GM12878 (cell line): Measurements from ENCODE around the gene ABR. TPM values are rescaled to one million over a fixed set of nuclear protein-coding genes. Genes with fewer than 3 reads are reported as not detected.

Source experiments
- ATAC-seq: fragments of 200-7000 bp; cut with Tn5 transposase; 3 replicates; pipeline ENCODE4 v1.9.1; 2020; ENCODE audit warnings: mild to moderate bottlenecking, moderate library complexity
- BruUV-seq: library from RNA; stranded (reverse); fragments of 400-500 nt; replicated peaks from 2 replicates; lab custom pipeline; 2021; lab: Mats Ljungman, UMichigan
- CTCF ChIA-PET: fragments of 300-600 bp; sonication (Branson Sonifier 250); formaldehyde crosslinking; extraction: SDS; loops from one replicate; lab custom pipeline; 2021; ENCODE audit warnings: inconsistent platforms; lab: Yijun Ruan, JAX
- POLR2A ChIA-PET: fragments of 350-600 bp; formaldehyde crosslinking; extraction: SDS; loops from one replicate; lab custom pipeline; 2021; ENCODE audit warnings: inconsistent platforms; lab: Charles Lee
- RAD21 ChIA-PET: fragments of 300-600 bp; sonication (Branson Sonifier 250); formaldehyde crosslinking; loops from one replicate; lab custom pipeline; 2023; ENCODE audit warnings: antibody characterized with exemption; ENCODE audit not compliant: unreplicated experiment; lab: Charles Lee
- SMC1A ChIA-PET: fragments of 300-600 bp; sonication (Branson Sonifier 250); formaldehyde crosslinking; loops from one replicate; lab custom pipeline; 2023; ENCODE audit not compliant: unreplicated experiment, uncharacterized antibody; lab: Charles Lee
- DNase-seq: peaks from one replicate; pipeline ENCODE4 v3.0.0-alpha.2; 2011; ENCODE audit warnings: low read depth, low spot score
- FAIRE-seq: peaks from 3 replicates; lab custom pipeline; 2011; peaks lifted over from hg19 to GRCh38; lab: Jason Lieb, UNC
- H2AFZ ChIP-seq: 2 replicates; pipeline ENCODE4 v1.6.0; 2011; ENCODE audit warnings: low read depth, low read length, control low read depth; ENCODE audit not compliant: control insufficient read depth
- H3K27ac ChIP-seq: 2 replicates; pipeline ENCODE4 v1.5.1; 2011; ENCODE audit warnings: control low read depth; ENCODE audit not compliant: control insufficient read depth, insufficient read depth
- H3K27me3 ChIP-seq, 2 experiments: replicated peaks in 1 of 2; 2 replicates each; pipeline versions ENCODE4 v1.6.0 to v1.6.1; 2011; ENCODE audit warnings: low read length in 1 of 2; ENCODE audit not compliant: control insufficient read depth in 2 of 2, insufficient read depth in 2 of 2
- H3K36me3 ChIP-seq, 2 experiments: 2 replicates each; pipeline ENCODE4 v1.5.1; 2011; ENCODE audit warnings: low read length in 1 of 2; ENCODE audit not compliant: control insufficient read depth in 2 of 2, insufficient read depth in 2 of 2
- H3K4me1 ChIP-seq: 2 replicates; pipeline ENCODE4 v1.6.1; 2011; ENCODE audit warnings: mild to moderate bottlenecking, low read length, moderate library complexity, mixed read lengths; ENCODE audit not compliant: control insufficient read depth, insufficient read depth
- H3K4me2 ChIP-seq: 2 replicates; pipeline ENCODE4 v1.6.0; 2011; ENCODE audit warnings: control low read depth; ENCODE audit not compliant: control insufficient read depth, insufficient read depth
- H3K4me3 ChIP-seq: fragments of 200-600 bp; sonication (generic); 2 replicates; pipeline ENCODE4 v1.5.1; 2016
- H3K79me2 ChIP-seq: 2 replicates; pipeline ENCODE4 v1.6.0; 2011; ENCODE audit warnings: low read length; ENCODE audit not compliant: control insufficient read depth, insufficient read depth
- H3K9ac ChIP-seq: 2 replicates; pipeline ENCODE4 v1.8.0; 2011; ENCODE audit warnings: low read length, control low read depth, mixed read lengths; ENCODE audit not compliant: control insufficient read depth, insufficient read depth
- H3K9me3 ChIP-seq: replicated peaks from 3 replicates; pipeline ENCODE4 v1.5.1; 2011; ENCODE audit warnings: mild to moderate bottlenecking, low read length; ENCODE audit not compliant: control insufficient read depth, insufficient read depth
- H4K20me1 ChIP-seq: 2 replicates; pipeline ENCODE4 v1.6.0; 2011; ENCODE audit not compliant: control insufficient read depth, insufficient read depth
- BRCA1 ChIP-seq: IDR thresholded peaks from 2 replicates; pipeline ENCODE4 v1.6.1; 2011; ENCODE audit warnings: low read depth, low read length, improper control_type of control experiment
- CBX5 ChIP-seq: sonication (generic); IDR thresholded peaks from 2 replicates; pipeline ENCODE4 v1.6.1; 2016; ENCODE audit warnings: low read depth, moderate library complexity, mild to moderate bottlenecking, inconsistent platforms
- NR2C1 ChIP-seq: fragments of 450-650 bp; IDR thresholded peaks from 2 replicates; pipeline ENCODE4 v1.6.1; 2017; ENCODE audit warnings: antibody characterized with exemption, mild to moderate bottlenecking, moderate library complexity
- NRF1 ChIP-seq: conservative IDR thresholded peaks from 2 replicates; pipeline ENCODE4 v1.6.1; 2011; ENCODE audit warnings: mild to moderate bottlenecking, low read depth, low read length, improper control_type of control experiment
- RELA ChIP-seq: fragments of 450-650 bp; IDR thresholded peaks from 2 replicates; pipeline ENCODE4 v1.8.0; 2014; ENCODE audit warnings: borderline replicate concordance; ENCODE audit not compliant: partially characterized antibody
- SP1 ChIP-seq: IDR thresholded peaks from one replicate; pipeline ENCODE4 v1.6.1; 2011; ENCODE audit warnings: low read depth, low read length
- SUPT20H ChIP-seq: IDR thresholded peaks from 2 replicates; pipeline ENCODE4 v1.6.1; 2011; ENCODE audit warnings: low read depth, mild to moderate bottlenecking, low read length, moderate library complexity, borderline replicate concordance; ENCODE audit not compliant: control insufficient read depth
- SUZ12 ChIP-seq: fragments of 200-600 bp; sonication (generic); IDR thresholded peaks from one replicate; pipeline ENCODE4 v1.6.1; 2018; ENCODE audit warnings: antibody characterized with exemption, mild to moderate bottlenecking; ENCODE audit not compliant: unreplicated experiment
- WGBS: methylation state at CpG from one replicate; pipeline ENCODE4 v1.1.6; 2016; ENCODE audit warnings: low lambda C conversion rate; ENCODE audit not compliant: insufficient replicate concordance, insufficient coverage; ENCODE audit errors: missing lambda C conversion rate; 5-methylcytosine and 5-hydroxymethylcytosine counted together
- in situ Hi-C: fragments of 300-500 bp; cut with MboI; formaldehyde crosslinking; loops from 9 replicates; pipeline ENCODE4 v1.14.3; 2018; ENCODE audit warnings: mixed read lengths
- intact Hi-C: fragments of 100-400 bp; cut with micrococcal nuclease; formaldehyde crosslinking; loops from one replicate; pipeline ENCODE4 v1.14.2; 2022; ENCODE audit not compliant: unreplicated experiment
- polyA plus RNA-seq, 11 experiments: library from polyadenylated mRNA; depleted of rRNA in 4 of 11; unstranded in 6 of 11; stranded (reverse) in 5 of 11; fragments of >200 nt; fragmentation: Nextera tagmentation in 4 of 11; fragmentation: Illumina TruSeq in 1 of 11; extraction: Ambion mirVana in 4 of 11; extraction: Trizol in 1 of 11; gene quantifications; 1 replicate in 1 of 11; 2 replicates in 10 of 11; pipeline versions ENCODE4 v1.2.1 to v1.2.3, GENCODE V29; 2011 to 2016; ENCODE audit warnings: inconsistent platforms in 2 of 11, missing spikeins in 2 of 11, low read depth in 1 of 11
- total RNA-seq, 4 experiments: library from RNA; depleted of rRNA in 3 of 4; stranded (reverse); fragments of >200 nt in 3 of 4; fragmentation: Illumina TruSeq in 1 of 4; extraction: Trizol in 1 of 4; gene quantifications; 2 replicates each; pipeline versions ENCODE4 v1.2.1 to v1.2.3, GENCODE V29; 2013 to 2021
- TF ChIP-seq, protein P1 (sequence below): fragments of 450-650 bp; IDR thresholded peaks from 2 replicates; pipeline ENCODE4 v1.6.1; 2014; ENCODE audit warnings: mild to moderate bottlenecking
- TF ChIP-seq, protein P2 (sequence below): fragments of 450-650 bp; IDR thresholded peaks from 2 replicates; pipeline ENCODE4 v1.6.1; 2018; ENCODE audit warnings: mild to moderate bottlenecking, low read depth, moderate library complexity; ENCODE audit not compliant: partially characterized antibody

Gene ABR
- total and polyA plus RNA-seq, 10 of the 15 experiments (the other 5 are each of a cell fraction or from before 2014, with no cell fraction given): 1.4 to 112 (median 30.0) TPM

DNA sequence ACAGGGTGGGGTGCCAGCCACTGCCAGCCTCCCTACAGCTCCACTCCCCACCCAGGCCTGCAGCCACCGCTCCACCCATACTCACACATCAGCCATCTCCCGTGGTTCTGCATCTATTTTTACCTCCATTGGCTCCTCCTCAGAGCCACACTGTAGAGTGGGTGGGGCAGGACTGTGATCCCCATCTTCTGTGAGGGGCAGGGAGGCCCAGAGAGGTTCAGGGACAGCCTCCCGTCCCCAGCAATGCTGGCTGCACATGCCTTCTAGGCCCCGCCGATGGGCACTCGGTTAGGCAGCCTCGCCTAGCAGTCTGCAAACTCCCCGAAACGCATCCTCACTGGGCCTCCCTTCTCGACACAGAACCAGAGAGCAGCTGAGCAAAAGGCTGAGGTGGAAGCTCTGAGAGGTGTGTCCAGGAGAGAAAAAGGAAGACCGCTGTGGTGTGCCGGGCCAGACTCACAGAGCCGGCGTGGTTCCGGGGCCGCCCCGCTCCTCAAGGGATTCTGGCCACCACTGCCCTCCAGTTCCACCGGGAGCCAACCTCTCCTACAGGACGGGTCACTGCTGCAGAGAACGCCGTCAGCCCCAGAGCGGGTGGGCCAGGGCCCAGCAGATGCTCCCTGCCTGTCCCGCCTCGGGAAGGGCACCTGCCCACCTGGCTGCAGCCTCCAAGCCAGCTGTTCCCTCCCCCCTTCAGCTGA is 71.9 kb downstream of the ABR start:
- no peak overlapping the region; the same call in 1 of the 2 replicates for H3K9ac ChIP-seq
- H2AFZ ChIP-seq: no peak overlapping the region
- no TSS peak for BruUV-seq
- in situ Hi-C loops: no loop called here
- H3K79me2 ChIP-seq: peaks cover 30% of the 10 kb centered on the region
- ATAC-seq: no peak
- POLR2A ChIA-PET: no interaction called here
- H3K4me2 ChIP-seq: peak overlapping the region; percentile 89
- SMC1A ChIA-PET: no interaction called here
- no peak for DNase-seq
- H3K27ac ChIP-seq: no peak overlapping the region
- H4K20me1 ChIP-seq: no peaks in the 10 kb centered on the region
- TF ChIP-seq BRCA1 (no peak), SP1 (no peak), NRF1 (no peak), RELA (no peak)
- TF ChIP-seq, all 136 proteins: peak for 0
- no peak for FAIRE-seq
- peak overlapping the region; percentile 95 for H3K4me3 ChIP-seq
- H3K9me3 ChIP-seq: no peaks in the 10 kb centered on the region
- intact Hi-C loops: no loop called here
- peaks cover 25% of the 10 kb centered on the region for H3K4me1 ChIP-seq
- 92% methylated on average over 17 of the region's 24 CpGs for WGBS
- no peaks in the 10 kb centered on the region; a peak in 1 of 4 replicates for H3K36me3 ChIP-seq
- H3K27me3 ChIP-seq: no peaks in the 10 kb centered on the region
- ChIA-PET CTCF (interaction anchor here (0.8 to 0.9 kb wide), 2 partner anchors 52 to 80 kb away, joined by 3 read pairs; no protein-coding TSS in a partner anchor), RAD21 (no interaction called here)

DNA sequence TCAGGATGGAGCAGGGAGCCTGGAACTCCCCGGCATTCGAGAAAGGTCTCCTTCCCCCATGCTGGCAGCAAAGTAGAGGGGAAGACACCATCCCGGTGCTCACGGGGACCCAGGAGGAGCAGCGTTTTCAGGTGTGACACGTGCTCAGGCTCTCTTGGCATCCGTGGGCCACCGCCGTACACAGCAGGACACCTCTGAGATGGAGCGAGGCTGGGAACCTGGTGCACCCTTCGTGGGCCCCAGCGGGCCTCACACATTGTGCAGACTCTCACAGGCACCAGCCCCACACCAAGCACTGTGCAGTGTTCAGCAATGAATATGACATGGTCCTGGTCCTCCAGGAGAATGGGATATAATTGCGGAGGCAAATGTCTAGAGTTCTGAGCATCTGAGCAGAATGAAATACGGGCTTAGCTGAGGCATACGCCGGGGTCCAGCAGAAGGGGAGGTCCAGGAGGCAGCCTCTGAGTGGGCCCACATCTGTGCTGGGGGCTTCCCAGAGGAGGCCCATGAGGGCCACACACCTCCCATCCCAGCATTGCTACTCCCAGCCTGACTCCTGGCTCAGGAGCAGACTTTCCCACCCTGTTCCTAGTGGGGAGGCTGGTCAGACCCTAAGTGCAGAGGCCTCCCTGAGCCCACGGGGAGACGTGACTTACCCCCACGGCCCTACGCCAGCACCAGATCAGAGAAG is 72.6 kb downstream of the ABR start:
- Histone ChIP-seq H3K4me2 (no peak overlapping the region), H3K9ac (no peak overlapping the region), H3K4me3 (no peak overlapping the region), H3K27me3 (no peaks in the 10 kb centered on the region), H4K20me1 (no peaks in the 10 kb centered on the region), H3K79me2 (peaks cover 30% of the 10 kb centered on the region), H3K4me1 (peaks cover 25% of the 10 kb centered on the region), H2AFZ (no peak overlapping the region), H3K27ac (no peak overlapping the region), H3K9me3 (no peaks in the 10 kb centered on the region), H3K36me3 (no peaks in the 10 kb centered on the region; a peak in 1 of 4 replicates)
- RAD21 ChIA-PET: no interaction called here
- SMC1A ChIA-PET: no interaction called here
- CTCF ChIA-PET: interaction anchor here (1.2 kb wide), 2 partner anchors 11 to 15 kb away, joined by 3 read pairs; no protein-coding TSS in a partner anchor
- POLR2A ChIA-PET: no interaction called here
- DNase-seq (no peak), ATAC-seq (no peak), FAIRE-seq (no peak)
- in situ Hi-C loops: no loop called here
- intact Hi-C loops: no loop called here
- no TSS peak for BruUV-seq
- 97% methylated on average over 20 of the region's 20 CpGs for WGBS
- TF ChIP-seq NRF1 (no peak), SUZ12 (no peak), SUPT20H (no peak), CBX5 (no peak), NR2C1 (no peak)
- TF ChIP-seq, protein P1, sequence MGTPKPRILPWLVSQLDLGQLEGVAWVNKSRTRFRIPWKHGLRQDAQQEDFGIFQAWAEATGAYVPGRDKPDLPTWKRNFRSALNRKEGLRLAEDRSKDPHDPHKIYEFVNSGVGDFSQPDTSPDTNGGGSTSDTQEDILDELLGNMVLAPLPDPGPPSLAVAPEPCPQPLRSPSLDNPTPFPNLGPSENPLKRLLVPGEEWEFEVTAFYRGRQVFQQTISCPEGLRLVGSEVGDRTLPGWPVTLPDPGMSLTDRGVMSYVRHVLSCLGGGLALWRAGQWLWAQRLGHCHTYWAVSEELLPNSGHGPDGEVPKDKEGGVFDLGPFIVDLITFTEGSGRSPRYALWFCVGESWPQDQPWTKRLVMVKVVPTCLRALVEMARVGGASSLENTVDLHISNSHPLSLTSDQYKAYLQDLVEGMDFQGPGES: no peak
- TF ChIP-seq, protein P2, sequence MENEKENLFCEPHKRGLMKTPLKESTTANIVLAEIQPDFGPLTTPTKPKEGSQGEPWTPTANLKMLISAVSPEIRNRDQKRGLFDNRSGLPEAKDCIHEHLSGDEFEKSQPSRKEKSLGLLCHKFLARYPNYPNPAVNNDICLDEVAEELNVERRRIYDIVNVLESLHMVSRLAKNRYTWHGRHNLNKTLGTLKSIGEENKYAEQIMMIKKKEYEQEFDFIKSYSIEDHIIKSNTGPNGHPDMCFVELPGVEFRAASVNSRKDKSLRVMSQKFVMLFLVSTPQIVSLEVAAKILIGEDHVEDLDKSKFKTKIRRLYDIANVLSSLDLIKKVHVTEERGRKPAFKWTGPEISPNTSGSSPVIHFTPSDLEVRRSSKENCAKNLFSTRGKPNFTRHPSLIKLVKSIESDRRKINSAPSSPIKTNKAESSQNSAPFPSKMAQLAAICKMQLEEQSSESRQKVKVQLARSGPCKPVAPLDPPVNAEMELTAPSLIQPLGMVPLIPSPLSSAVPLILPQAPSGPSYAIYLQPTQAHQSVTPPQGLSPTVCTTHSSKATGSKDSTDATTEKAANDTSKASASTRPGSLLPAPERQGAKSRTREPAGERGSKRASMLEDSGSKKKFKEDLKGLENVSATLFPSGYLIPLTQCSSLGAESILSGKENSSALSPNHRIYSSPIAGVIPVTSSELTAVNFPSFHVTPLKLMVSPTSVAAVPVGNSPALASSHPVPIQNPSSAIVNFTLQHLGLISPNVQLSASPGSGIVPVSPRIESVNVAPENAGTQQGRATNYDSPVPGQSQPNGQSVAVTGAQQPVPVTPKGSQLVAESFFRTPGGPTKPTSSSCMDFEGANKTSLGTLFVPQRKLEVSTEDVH: no peak
